CD4-positive, alpha-beta T cell treated with Interleukin-1 beta for 1 hour (primary cell): ENCODE results near the gene CSNK1G3.
A peak's percentile ranks its signal among the peaks of the same experiment; 100 is the strongest.

Experiments
- DNase-seq, 2 donors: peaks; one replicate each; pipeline ENCODE4 v3.0.0-alpha.2; 2020 to 2022

The CSNK1G3 gene

GRCh38 chr5:123514615-123515355 lies 2.8 kb downstream of the CSNK1G3 start:
- DNase-seq = no peak

GRCh38 chr5:123515904-123516303 lies 3.9 kb downstream of the CSNK1G3 start:
- DNase-seq = peak in 1 of 2 donors; percentile 62

GRCh38 chr5:123517476-123517875 lies 5.5 kb downstream of the CSNK1G3 start:
- no peak for DNase-seq

- no peak for DNase-seq
These were observed 6.1 kb downstream of the CSNK1G3 start for GRCh38 chr5:123518111-123518510.

GRCh38 chr5:123520677-123521247 lies 8.8 kb downstream of the CSNK1G3 start:
- DNase-seq = no peak

GRCh38 chr5:123524146-123524545 lies 12.2 kb downstream of the CSNK1G3 start:
- DNase-seq = no peak

GRCh38 chr5:123527190-123527589 lies 15.2 kb downstream of the CSNK1G3 start:
- DNase-seq = no peak

GRCh38 chr5:123528065-123528464 lies 16.1 kb downstream of the CSNK1G3 start:
- no peak for DNase-seq

- DNase-seq = no peak
These were observed 16.9 kb downstream of the CSNK1G3 start for GRCh38 chr5:123528878-123529277.

- no peak for DNase-seq
These were observed 18.8 kb downstream of the CSNK1G3 start for GRCh38 chr5:123530728-123531127.

- no peak for DNase-seq
These were observed 23.7 kb downstream of the CSNK1G3 start for GRCh38 chr5:123535648-123536047.

GRCh38 chr5:123537256-123537655 lies 25.3 kb downstream of the CSNK1G3 start:
- DNase-seq = no peak

- DNase-seq = no peak
These were observed 25.9 kb downstream of the CSNK1G3 start for GRCh38 chr5:123537845-123538244.

- DNase-seq = no peak
These were observed 26.9 kb downstream of the CSNK1G3 start for GRCh38 chr5:123538670-123539459.

- no peak for DNase-seq
These were observed 28.6 kb downstream of the CSNK1G3 start for GRCh38 chr5:123540534-123540933.

GRCh38 chr5:123543438-123543837 lies 31.5 kb downstream of the CSNK1G3 start:
- no peak for DNase-seq

GRCh38 chr5:123545506-123545905 lies 33.5 kb downstream of the CSNK1G3 start:
- DNase-seq = peak; percentile 15 to 31

- DNase-seq = no peak
These were observed 34.7 kb downstream of the CSNK1G3 start for GRCh38 chr5:123546657-123547056.

GRCh38 chr5:123549256-123549904 lies 37.4 kb downstream of the CSNK1G3 start:
- peak; percentile 77 to 84 for DNase-seq

GRCh38 chr5:123554601-123555000 lies 42.6 kb downstream of the CSNK1G3 start:
- DNase-seq = no peak

- no peak for DNase-seq
These were observed 45.9 kb downstream of the CSNK1G3 start for GRCh38 chr5:123557907-123558306.

- no peak for DNase-seq
These were observed 46.9 kb downstream of the CSNK1G3 start for GRCh38 chr5:123558762-123559433.

- no peak for DNase-seq
These were observed 47.4 kb downstream of the CSNK1G3 start for GRCh38 chr5:123559434-123559775.
